ENCODE measurements around the gene SPPL3. TPM values are rescaled to one million over a fixed set of nuclear protein-coding genes. Genes with fewer than 3 reads are reported as not detected.
A peak's percentile ranks its signal among the peaks of the same experiment; 100 is the strongest.

The SPPL3 gene
- total RNA-seq, 2 donors from 2014 or later = 44.6 to 60.7 TPM

- H3K27me3 Mint-ChIP-seq = no peaks in the 10 kb centered on the region
- ATAC-seq (no peak), DNase-seq (no peak)
- H3K4me1 Mint-ChIP-seq = peaks cover 39% of the 10 kb centered on the region
- no peaks in the 10 kb centered on the region for H3K36me3 Mint-ChIP-seq (ENCODE audit: low read depth)
- no peak overlapping the region for H3K27ac Mint-ChIP-seq
- no peak overlapping the region for H3K4me3 Mint-ChIP-seq
- no peaks in the 10 kb centered on the region for H3K9me3 ChIP-seq (ENCODE audit: control insufficient read depth, low read length, poor library complexity, severe bottlenecking)
These were observed 22.1 kb downstream of the SPPL3 start for GRCh38 chr12:120882055-120882555.

GRCh38 chr12:120879718-120880300, 24.3 kb downstream of the SPPL3 start:
- no peak for ATAC-seq
- DNase-seq = no peak
- H3K4me1 Mint-ChIP-seq = peaks cover 39% of the 10 kb centered on the region
- H3K27ac Mint-ChIP-seq = peak overlapping the region; percentile 53
- no peaks in the 10 kb centered on the region for H3K9me3 ChIP-seq (ENCODE audit: control insufficient read depth, low read length, poor library complexity, severe bottlenecking)
- H3K27me3 Mint-ChIP-seq = no peaks in the 10 kb centered on the region
- H3K4me3 Mint-ChIP-seq = no peak overlapping the region
- no peaks in the 10 kb centered on the region for H3K36me3 Mint-ChIP-seq (ENCODE audit: low read depth)

GRCh38 chr12:120879102-120879501, 25.1 kb downstream of the SPPL3 start:
- ATAC-seq = no peak
- Mint-ChIP-seq H3K36me3 (ENCODE audit: low read depth) (no peaks in the 10 kb centered on the region), H3K4me1 (peaks cover 37% of the 10 kb centered on the region), H3K27me3 (no peaks in the 10 kb centered on the region), H3K4me3 (no peak overlapping the region), H3K27ac (no peak overlapping the region)
- no peak for DNase-seq
- no peaks in the 10 kb centered on the region for H3K9me3 ChIP-seq (ENCODE audit: control insufficient read depth, low read length, poor library complexity, severe bottlenecking)

- Mint-ChIP-seq H3K27ac (no peak overlapping the region), H3K4me1 (peaks cover 36% of the 10 kb centered on the region), H3K4me3 (no peak overlapping the region), H3K36me3 (ENCODE audit: low read depth) (no peaks in the 10 kb centered on the region), H3K27me3 (no peaks in the 10 kb centered on the region)
- ATAC-seq = no peak
- no peak for DNase-seq
- H3K9me3 ChIP-seq (ENCODE audit: control insufficient read depth, low read length, poor library complexity, severe bottlenecking) = no peaks in the 10 kb centered on the region
These were observed 29.5 kb downstream of the SPPL3 start for GRCh38 chr12:120874547-120875245.

GRCh38 chr12:120873226-120873625, 30.9 kb downstream of the SPPL3 start:
- peak overlapping the region; percentile 72 for H3K4me3 Mint-ChIP-seq
- no peaks in the 10 kb centered on the region for H3K9me3 ChIP-seq (ENCODE audit: control insufficient read depth, low read length, poor library complexity, severe bottlenecking)
- DNase-seq (no peak), ATAC-seq (no peak)
- no peaks in the 10 kb centered on the region for H3K27me3 Mint-ChIP-seq
- peaks cover 32% of the 10 kb centered on the region for H3K4me1 Mint-ChIP-seq
- H3K27ac Mint-ChIP-seq = peak overlapping the region; percentile 43
- no peaks in the 10 kb centered on the region for H3K36me3 Mint-ChIP-seq (ENCODE audit: low read depth)

- DNase-seq = no peak
- no peak overlapping the region for H3K4me3 Mint-ChIP-seq
- H3K27me3 Mint-ChIP-seq = no peaks in the 10 kb centered on the region
- no peak overlapping the region for H3K27ac Mint-ChIP-seq
- peaks cover 32% of the 10 kb centered on the region for H3K4me1 Mint-ChIP-seq
- ATAC-seq = no peak
- no peaks in the 10 kb centered on the region for H3K36me3 Mint-ChIP-seq (ENCODE audit: low read depth)
- H3K9me3 ChIP-seq (ENCODE audit: control insufficient read depth, low read length, poor library complexity, severe bottlenecking) = no peaks in the 10 kb centered on the region
These were observed 31.7 kb downstream of the SPPL3 start for GRCh38 chr12:120872487-120872886.

GRCh38 chr12:120870415-120870814, 33.7 kb downstream of the SPPL3 start:
- H3K36me3 Mint-ChIP-seq (ENCODE audit: low read depth) = no peaks in the 10 kb centered on the region
- DNase-seq (no peak), ATAC-seq (no peak)
- no peak overlapping the region for H3K4me3 Mint-ChIP-seq
- no peaks in the 10 kb centered on the region for H3K27me3 Mint-ChIP-seq
- H3K9me3 ChIP-seq (ENCODE audit: control insufficient read depth, low read length, poor library complexity, severe bottlenecking) = no peaks in the 10 kb centered on the region
- peaks cover 27% of the 10 kb centered on the region for H3K4me1 Mint-ChIP-seq
- H3K27ac Mint-ChIP-seq = peak overlapping the region; percentile 3

- no peak for DNase-seq
- Mint-ChIP-seq H3K36me3 (ENCODE audit: low read depth) (no peaks in the 10 kb centered on the region), H3K4me3 (no peak overlapping the region), H3K27me3 (no peaks in the 10 kb centered on the region), H3K4me1 (peaks cover 29% of the 10 kb centered on the region), H3K27ac (no peak overlapping the region)
- no peak for ATAC-seq
- H3K9me3 ChIP-seq (ENCODE audit: control insufficient read depth, low read length, poor library complexity, severe bottlenecking) = no peaks in the 10 kb centered on the region
These were observed 34.8 kb downstream of the SPPL3 start for GRCh38 chr12:120869376-120869775.

GRCh38 chr12:120866108-120866507, 38.0 kb downstream of the SPPL3 start:
- no peaks in the 10 kb centered on the region for H3K36me3 Mint-ChIP-seq (ENCODE audit: low read depth)
- H3K27ac Mint-ChIP-seq = no peak overlapping the region
- ATAC-seq = no peak
- no peak for DNase-seq
- H3K27me3 Mint-ChIP-seq = no peaks in the 10 kb centered on the region
- H3K4me1 Mint-ChIP-seq = peaks cover 30% of the 10 kb centered on the region
- H3K9me3 ChIP-seq (ENCODE audit: control insufficient read depth, low read length, poor library complexity, severe bottlenecking) = no peaks in the 10 kb centered on the region
- H3K4me3 Mint-ChIP-seq = no peak overlapping the region

- no peak for ATAC-seq
- no peak for DNase-seq
- no peak overlapping the region for H3K4me3 Mint-ChIP-seq
- no peaks in the 10 kb centered on the region for H3K9me3 ChIP-seq (ENCODE audit: control insufficient read depth, low read length, poor library complexity, severe bottlenecking)
- H3K4me1 Mint-ChIP-seq = peaks cover 30% of the 10 kb centered on the region
- H3K36me3 Mint-ChIP-seq (ENCODE audit: low read depth) = no peaks in the 10 kb centered on the region
- H3K27me3 Mint-ChIP-seq = no peaks in the 10 kb centered on the region
- no peak overlapping the region for H3K27ac Mint-ChIP-seq
These were observed 39.1 kb downstream of the SPPL3 start for GRCh38 chr12:120865098-120865497.

- Mint-ChIP-seq H3K27ac (peak overlapping the region; percentile 4), H3K36me3 (ENCODE audit: low read depth) (peaks cover 3% of the 10 kb centered on the region), H3K27me3 (no peaks in the 10 kb centered on the region), H3K4me1 (peaks cover 27% of the 10 kb centered on the region), H3K4me3 (no peak overlapping the region)
- no peak for DNase-seq
- no peak for ATAC-seq
- H3K9me3 ChIP-seq (ENCODE audit: control insufficient read depth, low read length, poor library complexity, severe bottlenecking) = no peaks in the 10 kb centered on the region
These were observed 41.5 kb downstream of the SPPL3 start for GRCh38 chr12:120862664-120863063.

GRCh38 chr12:120861074-120861795, 42.9 kb downstream of the SPPL3 start:
- Mint-ChIP-seq H3K27ac (peak overlapping the region; percentile 4), H3K27me3 (no peaks in the 10 kb centered on the region), H3K4me3 (no peak overlapping the region), H3K4me1 (peaks cover 36% of the 10 kb centered on the region), H3K36me3 (ENCODE audit: low read depth) (peaks cover 5% of the 10 kb centered on the region)
- no peak for DNase-seq
- no peak for ATAC-seq
- no peaks in the 10 kb centered on the region for H3K9me3 ChIP-seq (ENCODE audit: control insufficient read depth, low read length, poor library complexity, severe bottlenecking)

- H3K9me3 ChIP-seq (ENCODE audit: control insufficient read depth, low read length, poor library complexity, severe bottlenecking) = no peaks in the 10 kb centered on the region
- no peaks in the 10 kb centered on the region for H3K27me3 Mint-ChIP-seq
- no peak for ATAC-seq
- H3K4me1 Mint-ChIP-seq = peaks cover 36% of the 10 kb centered on the region
- DNase-seq = no peak
- no peak overlapping the region for H3K27ac Mint-ChIP-seq
- peaks cover 6% of the 10 kb centered on the region for H3K36me3 Mint-ChIP-seq (ENCODE audit: low read depth)
- H3K4me3 Mint-ChIP-seq = no peak overlapping the region
These were observed 45.7 kb downstream of the SPPL3 start for GRCh38 chr12:120858306-120859088.

Data from T-helper 17 cell (primary cell).